VCaP (cell line): ENCODE results near the gene MORN3.

Source experiments
- H3K27ac ChIP-seq: fragments of 450-650 bp; 2 replicates; pipeline ENCODE4 v1.5.1; 2017
- CTCF ChIP-seq: fragments of 450-650 bp; conservative IDR thresholded peaks from 2 replicates; pipeline ENCODE4 v1.5.1; 2017; ENCODE audit warnings: mild to moderate bottlenecking, moderate library complexity

Gene MORN3

GRCh38 chr12:121657305-121658008 is 12.0 kb downstream of the MORN3 start:
- no peak for TF ChIP-seq CTCF
- no peak overlapping the region for H3K27ac ChIP-seq

GRCh38 chr12:121656122-121656521 is 13.3 kb downstream of the MORN3 start:
- TF ChIP-seq CTCF: no peak
- no peak overlapping the region for H3K27ac ChIP-seq

GRCh38 chr12:121653999-121654398 is 15.5 kb downstream of the MORN3 start:
- no peak overlapping the region for H3K27ac ChIP-seq

GRCh38 chr12:121652767-121653497 is 16.5 kb downstream of the MORN3 start:
- no peak overlapping the region for H3K27ac ChIP-seq
- no peak for TF ChIP-seq CTCF

More at GRCh38 chr12:121653999-121654398, 15.5 kb downstream of the MORN3 start:
- no peak for TF ChIP-seq CTCF

GRCh38 chr12:121651320-121651719 is 18.1 kb downstream of the MORN3 start:
- H3K27ac ChIP-seq: no peak overlapping the region
- TF ChIP-seq CTCF: no peak

GRCh38 chr12:121649819-121650353 is 19.6 kb downstream of the MORN3 start:
- H3K27ac ChIP-seq: no peak overlapping the region
- no peak for TF ChIP-seq CTCF

GRCh38 chr12:121649322-121649721 is 20.1 kb downstream of the MORN3 start:
- no peak for TF ChIP-seq CTCF
- peak overlapping the region; percentile 64 for H3K27ac ChIP-seq
